NT2/D1 (cell line): ENCODE measurements around the gene TGFBRAP1.

Experiments used
- SUZ12 ChIP-seq: IDR thresholded peaks from 2 replicates; pipeline ENCODE4 v1.6.1; 2011; ENCODE audit not compliant: insufficient read length, insufficient read depth; ENCODE audit errors: extremely low read depth
- YY1 ChIP-seq: IDR thresholded peaks from 2 replicates; pipeline ENCODE4 v1.6.1; 2011; ENCODE audit not compliant: insufficient read length, insufficient read depth
- ZNF274 ChIP-seq: IDR thresholded peaks from 2 replicates; pipeline ENCODE4 v1.6.1; 2011; ENCODE audit warnings: mild to moderate bottlenecking, low read depth, low read length

- TF ChIP-seq SUZ12 (no peak), YY1 (no peak), ZNF274 (no peak)
These were observed 9.9 kb upstream of the TGFBRAP1 start for GRCh38 chr2:105339414-105339813.
